Mesenchymal stem cell (in vitro differentiated cells and primary cell): ENCODE measurements around the gene CBARP.

Experiments
- DNase-seq: peaks from one replicate; pipeline ENCODE4 v3.0.0-alpha.2; 2013
- H2AFZ ChIP-seq: one replicate; pipeline ENCODE4 v1.6.1; 2013; ENCODE audit warnings: low read depth, mild to moderate bottlenecking, control low read depth, inconsistent platforms, low read length, moderate library complexity
- H2AK5ac ChIP-seq: 2 replicates; pipeline ENCODE4 v1.6.1; 2013; ENCODE audit warnings: low read length, moderate library complexity, mild to moderate bottlenecking, inconsistent platforms; ENCODE audit not compliant: severe bottlenecking
- H2BK120ac ChIP-seq: one replicate; pipeline ENCODE4 v1.6.1; 2013; ENCODE audit warnings: low read depth, mild to moderate bottlenecking, inconsistent platforms, low read length, moderate library complexity
- H2BK12ac ChIP-seq, 2 experiments: one replicate each; pipeline ENCODE4 v1.6.1; 2013; ENCODE audit warnings: inconsistent platforms in 2 of 2, low read length in 2 of 2, mild to moderate bottlenecking in 2 of 2, moderate library complexity in 2 of 2, control low read depth in 1 of 2
- H2BK15ac ChIP-seq: one replicate; pipeline ENCODE4 v1.6.1; 2013; ENCODE audit warnings: mild to moderate bottlenecking, low read depth, inconsistent platforms; ENCODE audit not compliant: poor library complexity, severe bottlenecking
- H2BK5ac ChIP-seq: 2 replicates; pipeline ENCODE4 v1.6.1; 2013; ENCODE audit warnings: low read depth, mild to moderate bottlenecking, low read length, control low read depth, inconsistent platforms; ENCODE audit not compliant: poor library complexity, severe bottlenecking
- H3K14ac ChIP-seq, 2 experiments: one replicate each; pipeline ENCODE4 v1.6.1; 2013; ENCODE audit warnings: inconsistent platforms in 2 of 2, low read length in 2 of 2, control low read depth in 1 of 2, mild to moderate bottlenecking in 1 of 2, moderate library complexity in 1 of 2
- H3K18ac ChIP-seq, 2 experiments: one replicate each; pipeline ENCODE4 v1.6.1; 2013; ENCODE audit warnings: inconsistent platforms in 2 of 2, low read length in 2 of 2, control low read depth in 1 of 2, low read depth in 1 of 2, mild to moderate bottlenecking in 1 of 2
- H3K23ac ChIP-seq, 2 experiments: one replicate each; pipeline ENCODE4 v1.6.1; 2013; ENCODE audit warnings: inconsistent platforms in 2 of 2, low read length in 2 of 2, mild to moderate bottlenecking in 2 of 2, moderate library complexity in 2 of 2, control low read depth in 1 of 2
- H3K27ac ChIP-seq: 2 replicates; pipeline ENCODE4 v1.5.1; 2013; ENCODE audit warnings: mild to moderate bottlenecking, moderate library complexity, low read length, control low read depth, inconsistent platforms; ENCODE audit not compliant: poor library complexity, severe bottlenecking
- H3K27me3 ChIP-seq, 2 experiments: 2 replicates each; pipeline versions ENCODE4 v1.6.1 to v1.7.0; 2013; ENCODE audit warnings: low read length in 2 of 2, mild to moderate bottlenecking in 2 of 2, moderate library complexity in 2 of 2, control low read depth in 1 of 2, inconsistent platforms in 1 of 2; ENCODE audit not compliant: control insufficient read depth in 1 of 2, insufficient read depth in 1 of 2
- H3K36me3 ChIP-seq, 2 experiments: 2 replicates each; pipeline versions ENCODE4 v1.6.1 to v1.7.0; 2013; ENCODE audit warnings: low read length in 2 of 2, control low read depth in 1 of 2, inconsistent platforms in 1 of 2, low read depth in 1 of 2, mild to moderate bottlenecking in 1 of 2; ENCODE audit not compliant: insufficient read depth in 2 of 2, control insufficient read depth in 1 of 2
- H3K4ac ChIP-seq, 2 experiments: one replicate each; pipeline ENCODE4 v1.6.1; 2013; ENCODE audit warnings: inconsistent platforms in 2 of 2, low read length in 2 of 2, mild to moderate bottlenecking in 2 of 2, moderate library complexity in 2 of 2, control low read depth in 1 of 2, low read depth in 1 of 2
- H3K4me1 ChIP-seq: 2 replicates; pipeline ENCODE4 v1.6.1; 2013; ENCODE audit warnings: low read depth, low read length, control low read depth; ENCODE audit not compliant: control insufficient read depth, insufficient read depth
- H3K4me2 ChIP-seq: 2 replicates; pipeline ENCODE4 v1.6.1; 2013; ENCODE audit warnings: low read length, mild to moderate bottlenecking, inconsistent platforms; ENCODE audit not compliant: poor library complexity, severe bottlenecking
- H3K4me3 ChIP-seq, 2 experiments: 2 replicates each; pipeline versions ENCODE4 v1.5.1 to v1.7.0; 2013; ENCODE audit warnings: low read length in 2 of 2, mild to moderate bottlenecking in 2 of 2, control low read depth in 1 of 2, low read depth in 1 of 2; ENCODE audit not compliant: insufficient read depth in 1 of 2
- H3K79me1 ChIP-seq: replicated peaks from 2 replicates; pipeline ENCODE4 v1.6.1; 2013; ENCODE audit warnings: mild to moderate bottlenecking, control low read depth, low read length, inconsistent platforms; ENCODE audit not compliant: poor library complexity, severe bottlenecking
- H3K9ac ChIP-seq: 2 replicates; pipeline ENCODE4 v1.7.0; 2013; ENCODE audit warnings: mild to moderate bottlenecking, low read length, moderate library complexity
- H3K9me3 ChIP-seq: 2 replicates; pipeline ENCODE4 v1.7.0; 2013; ENCODE audit warnings: mild to moderate bottlenecking, low read length; ENCODE audit not compliant: control insufficient read depth
- H4K8ac ChIP-seq: one replicate; pipeline ENCODE4 v1.6.1; 2013; ENCODE audit warnings: inconsistent platforms, mild to moderate bottlenecking, low read length, moderate library complexity
- H4K91ac ChIP-seq: one replicate; pipeline ENCODE4 v1.6.1; 2013; ENCODE audit warnings: mild to moderate bottlenecking, low read length, inconsistent platforms
- WGBS: methylation state at CpG from one replicate; pipeline ENCODE4 v1.1.7; 2013; ENCODE audit warnings: mixed read lengths; 5-methylcytosine and 5-hydroxymethylcytosine counted together

The CBARP gene

DNA sequence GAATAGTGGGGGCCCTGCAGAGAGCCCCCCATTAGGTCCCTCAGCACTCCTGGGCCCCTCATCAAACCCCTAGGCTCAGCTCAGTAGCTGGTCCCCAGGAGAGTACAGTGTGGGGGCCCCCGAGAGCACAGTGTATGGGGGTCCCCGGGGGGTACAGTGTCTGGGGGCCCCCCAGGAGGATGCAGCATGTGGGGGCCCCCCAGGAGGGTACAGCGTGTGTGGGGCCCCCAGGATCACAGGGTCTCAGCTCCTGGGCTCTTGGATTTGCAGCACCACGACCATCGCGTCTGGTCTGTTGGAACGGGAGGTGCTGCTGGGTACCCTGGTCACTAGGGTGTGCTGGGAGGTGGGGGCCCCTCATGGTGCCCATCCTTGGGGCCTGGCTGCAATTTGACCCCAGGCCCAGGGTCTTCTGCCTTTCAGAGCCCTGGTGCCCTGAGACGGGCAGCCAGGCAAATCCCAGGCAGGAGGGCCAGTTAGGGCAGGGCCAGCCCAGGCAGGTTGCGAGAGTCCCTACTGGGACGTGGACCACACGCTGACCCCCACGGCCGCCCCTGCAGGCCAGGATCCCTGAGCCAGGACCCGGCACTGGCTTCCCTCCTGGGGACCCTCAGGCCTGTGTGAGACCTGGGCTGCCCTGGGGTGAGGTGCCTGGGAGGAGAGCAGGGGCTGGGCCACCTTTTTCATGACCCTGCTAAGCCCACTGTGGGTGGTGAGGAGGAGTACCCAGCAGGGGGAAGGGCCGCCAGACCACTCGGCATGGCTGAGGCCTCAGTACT, 13.6 kb downstream of the CBARP start:
- Histone ChIP-seq H3K23ac (no peak overlapping the region), H2AK5ac (no peak overlapping the region), H3K79me1 (peaks cover 45% of the 10 kb centered on the region), H2BK120ac (no peak overlapping the region), H3K4me2 (no peak overlapping the region), H3K18ac (no peak overlapping the region), H3K9ac (no peak overlapping the region), H3K27ac (no peak overlapping the region), H2BK12ac (no peak overlapping the region), H3K4ac (no peak overlapping the region), H3K27me3 (no peaks in the 10 kb centered on the region), H4K91ac (no peak overlapping the region), H3K4me3 (peak overlapping the region in 1 of 2 experiments; percentile 4), H3K9me3 (no peaks in the 10 kb centered on the region), H3K36me3 (peaks cover 29 to 92% of the 10 kb centered on the region in 2 experiments), H4K8ac (peak overlapping the region; percentile 41), H2AFZ (no peak overlapping the region), H2BK15ac (no peak overlapping the region), H3K4me1 (peaks cover 38% of the 10 kb centered on the region), H2BK5ac (no peak overlapping the region), H3K14ac (no peak overlapping the region)
- no peak for DNase-seq
- WGBS: 95% methylated on average over 15 of the region's 16 CpGs

GRCh38 chr19:1223018-1223855, 14.6 kb downstream of the CBARP start:
- H4K91ac ChIP-seq: peak overlapping the region; percentile 31
- no peak overlapping the region for H2BK120ac ChIP-seq
- no peaks in the 10 kb centered on the region for H3K27me3 ChIP-seq
- no peak overlapping the region for H3K27ac ChIP-seq
- peaks cover 40% of the 10 kb centered on the region for H3K4me1 ChIP-seq
- H3K14ac ChIP-seq: no peak overlapping the region
- H2AFZ ChIP-seq: no peak overlapping the region
- no peak overlapping the region for H2BK5ac ChIP-seq
- H3K79me1 ChIP-seq: peaks cover 45% of the 10 kb centered on the region
- no peak overlapping the region for H3K9ac ChIP-seq
- no peak overlapping the region for H3K4me3 ChIP-seq
- peak overlapping the region in 1 of 2 experiments; percentile 49 for H3K18ac ChIP-seq
- WGBS: 87% methylated on average over 48 of the region's 48 CpGs
- H3K9me3 ChIP-seq: no peaks in the 10 kb centered on the region
- H3K4me2 ChIP-seq: no peak overlapping the region
- no peak for DNase-seq
- peaks cover 29 to 92% of the 10 kb centered on the region in 2 experiments for H3K36me3 ChIP-seq
- H2BK12ac ChIP-seq: no peak overlapping the region
- H2BK15ac ChIP-seq: no peak overlapping the region
- no peak overlapping the region for H4K8ac ChIP-seq
- no peak overlapping the region for H3K23ac ChIP-seq
- H2AK5ac ChIP-seq: no peak overlapping the region
- no peak overlapping the region for H3K4ac ChIP-seq

DNA sequence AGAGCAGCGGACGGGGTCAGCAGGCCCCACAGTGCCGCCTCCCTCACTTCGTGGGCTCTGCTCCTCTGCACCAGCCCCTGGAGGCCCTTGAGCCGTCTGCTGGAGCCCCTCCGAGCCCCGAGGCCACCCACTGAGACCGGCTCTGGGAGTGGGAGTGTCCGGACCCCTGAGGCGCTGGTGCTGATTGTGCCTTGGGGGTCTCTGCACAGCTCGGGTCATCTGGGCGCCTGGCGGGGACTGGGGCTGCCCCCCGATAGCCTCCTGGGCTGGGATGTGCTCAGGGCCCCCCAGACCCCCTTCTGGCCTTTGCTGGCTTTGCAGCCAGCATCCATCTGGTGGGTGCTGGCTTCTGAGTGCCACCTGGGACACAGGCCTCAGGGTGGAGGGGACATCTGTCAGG, 15.4 kb downstream of the CBARP start:
- Histone ChIP-seq H3K9me3 (no peaks in the 10 kb centered on the region), H2BK15ac (no peak overlapping the region), H2BK12ac (no peak overlapping the region), H3K23ac (no peak overlapping the region), H3K4me3 (no peak overlapping the region), H2AFZ (no peak overlapping the region), H3K27ac (no peak overlapping the region), H3K4ac (no peak overlapping the region), H3K36me3 (peaks cover 29 to 90% of the 10 kb centered on the region in 2 experiments), H3K9ac (no peak overlapping the region), H3K4me2 (no peak overlapping the region), H2BK120ac (no peak overlapping the region), H3K79me1 (peaks cover 44% of the 10 kb centered on the region), H2AK5ac (no peak overlapping the region), H2BK5ac (no peak overlapping the region), H4K8ac (no peak overlapping the region), H4K91ac (no peak overlapping the region), H3K4me1 (peaks cover 42% of the 10 kb centered on the region), H3K14ac (no peak overlapping the region), H3K18ac (no peak overlapping the region), H3K27me3 (no peaks in the 10 kb centered on the region)
- 93% methylated on average over 14 of the region's 14 CpGs for WGBS
- DNase-seq: no peak

GRCh38 chr19:1221904-1222255, 15.9 kb downstream of the CBARP start:
- Histone ChIP-seq H3K9me3 (no peaks in the 10 kb centered on the region), H3K14ac (no peak overlapping the region), H2AFZ (no peak overlapping the region), H3K4me1 (peaks cover 45% of the 10 kb centered on the region), H3K27ac (no peak overlapping the region), H3K23ac (no peak overlapping the region), H3K9ac (peak overlapping the region; percentile 36), H4K8ac (no peak overlapping the region), H3K18ac (no peak overlapping the region), H2BK15ac (no peak overlapping the region), H2BK12ac (no peak overlapping the region), H3K4me2 (no peak overlapping the region), H2BK5ac (no peak overlapping the region), H3K4me3 (no peak overlapping the region), H3K79me1 (peaks cover 44% of the 10 kb centered on the region), H2BK120ac (no peak overlapping the region), H4K91ac (no peak overlapping the region), H2AK5ac (peak overlapping the region; percentile 21), H3K27me3 (no peaks in the 10 kb centered on the region), H3K36me3 (peaks cover 29 to 88% of the 10 kb centered on the region in 2 experiments), H3K4ac (no peak overlapping the region)
- 94% methylated on average over 22 of the region's 22 CpGs for WGBS
- DNase-seq: no peak
